Vagina (tissue), 2 donors: ENCODE data around the gene ZDHHC12. TPM values are rescaled to one million over a fixed set of nuclear protein-coding genes. Genes with fewer than 3 reads are reported as not detected.

ENCODE experiments used
- DNase-seq, 2 donors: peaks; one replicate each; pipeline ENCODE4 v3.0.0-alpha.2; 2017; ENCODE audit errors: extremely low spot score in 2 of 2
- H3K27ac ChIP-seq: fragments of 200-600 bp; sonication (generic); one replicate; pipeline ENCODE4 v1.5.1; 2019
- H3K27me3 ChIP-seq: fragments of 200-600 bp; sonication (generic); one replicate; pipeline ENCODE4 v1.5.1; 2019
- H3K36me3 ChIP-seq, 2 donors: fragments of 200-600 bp; sonication (generic); one replicate each; pipeline ENCODE4 v1.5.1; 2017 to 2019
- H3K4me1 ChIP-seq: fragments of 200-600 bp; sonication (generic); one replicate; pipeline ENCODE4 v1.5.1; 2019
- H3K4me3 ChIP-seq, 2 donors: fragments of 200-600 bp; sonication (generic); 1 replicate in 1 of 2; 2 replicates in 1 of 2; pipeline ENCODE4 v1.5.1; 2016 to 2019
- H3K9me3 ChIP-seq: fragments of 200-600 bp; sonication (generic); one replicate; pipeline ENCODE4 v1.5.1; 2019
- CTCF ChIP-seq, 3 experiments: fragments of 450-650 bp in 2 of 3; fragments of 200-600 bp in 1 of 3; sonication (generic) in 1 of 3; IDR thresholded peaks; one replicate each; pipeline ENCODE4 v1.5.1; 2017 to 2019; ENCODE audit warnings: antibody characterized with exemption in 3 of 3, mild to moderate bottlenecking in 2 of 3, moderate library complexity in 2 of 3
- POLR2A ChIP-seq, 2 donors: fragments of 450-650 bp; IDR thresholded peaks; one replicate each; pipeline ENCODE4 v1.6.1; 2017; ENCODE audit warnings: antibody characterized with exemption in 2 of 2, mild to moderate bottlenecking in 2 of 2, moderate library complexity in 2 of 2
- POLR2AphosphoS5 ChIP-seq, 2 donors: sonication (generic); formaldehyde crosslinking; IDR thresholded peaks; one replicate each; pipeline ENCODE4 v1.9.0; 2017; ENCODE audit warnings: antibody characterized with exemption in 2 of 2, mild to moderate bottlenecking in 2 of 2, low read depth in 1 of 2; ENCODE audit not compliant: insufficient read depth in 1 of 2
- intact Hi-C: fragments of 100-400 bp; cut with DNase I; formaldehyde crosslinking; loops from one replicate; pipeline ENCODE4 v1.15.1; 2023
- total RNA-seq: library from RNA; depleted of rRNA; stranded (reverse); fragments of >200 nt; gene quantifications from one replicate; pipeline ENCODE4 v1.2.3, GENCODE V29; 2016

The ZDHHC12 gene
- total RNA-seq, 1 donor from 2014 or later = 19.4 TPM

- Histone ChIP-seq H3K9me3 (no peaks in the 10 kb centered on the region), H3K36me3 (no peaks in the 10 kb centered on the region), H3K27ac (no peak overlapping the region), H3K4me3 (no peak overlapping the region), H3K4me1 (peaks cover 16% of the 10 kb centered on the region), H3K27me3 (no peaks in the 10 kb centered on the region)
- intact Hi-C loops = no loop called here
- no peak for DNase-seq
- TF ChIP-seq CTCF (IDR thresholded peaks at IDR 0.05) (no peak), POLR2AphosphoS5 (IDR thresholded peaks at IDR 0.05; ENCODE audit: insufficient read depth in 1 of 2, low read depth in 1 of 2) (no peak), POLR2A (IDR thresholded peaks at IDR 0.05) (no peak)
These were observed 17.9 kb downstream of the ZDHHC12 start for GRCh38 chr9:128706045-128706444.

- intact Hi-C loops = no loop called here
These were observed 18.6 kb downstream of the ZDHHC12 start for GRCh38 chr9:128705051-128705965.

DNA sequence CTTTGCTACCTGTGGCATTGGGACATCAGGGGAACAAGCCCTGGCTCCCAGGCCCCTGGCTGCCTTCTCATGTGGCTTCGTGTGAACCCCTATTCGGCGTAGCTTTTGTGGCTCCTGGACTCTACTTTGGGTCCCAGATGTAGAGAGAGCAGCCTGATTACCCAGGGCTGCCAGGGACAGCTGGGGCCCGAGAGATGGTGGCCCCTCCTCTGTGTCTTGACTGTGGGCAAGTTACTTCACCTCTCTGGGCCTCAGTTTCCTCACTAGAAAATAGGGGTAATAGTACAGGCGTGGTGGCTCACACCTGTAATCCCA lies 19.6 kb downstream of the ZDHHC12 start:
- H3K27me3 ChIP-seq = no peaks in the 10 kb centered on the region
- intact Hi-C loops = no loop called here
- no peak for DNase-seq
- H3K27ac ChIP-seq = peak overlapping the region; percentile 71
- no peaks in the 10 kb centered on the region for H3K36me3 ChIP-seq
- no peaks in the 10 kb centered on the region for H3K9me3 ChIP-seq
- TF ChIP-seq POLR2A (IDR thresholded peaks at IDR 0.05) (no peak), POLR2AphosphoS5 (IDR thresholded peaks at IDR 0.05; ENCODE audit: insufficient read depth in 1 of 2, low read depth in 1 of 2) (no peak), CTCF (IDR thresholded peaks at IDR 0.05) (no peak)
- no peak overlapping the region for H3K4me3 ChIP-seq
- H3K4me1 ChIP-seq = peaks cover 16% of the 10 kb centered on the region

More at GRCh38 chr9:128705051-128705965, 18.6 kb downstream of the ZDHHC12 start:
- H3K27ac ChIP-seq = no peak overlapping the region
- no peaks in the 10 kb centered on the region for H3K27me3 ChIP-seq
- no peaks in the 10 kb centered on the region for H3K9me3 ChIP-seq
- H3K36me3 ChIP-seq = no peaks in the 10 kb centered on the region
- no peak overlapping the region for H3K4me3 ChIP-seq
- H3K4me1 ChIP-seq = peaks cover 16% of the 10 kb centered on the region
- peak in 1 of 2 donors; percentile 77 for DNase-seq
- TF ChIP-seq POLR2AphosphoS5 (IDR thresholded peaks at IDR 0.05; ENCODE audit: insufficient read depth in 1 of 2, low read depth in 1 of 2) (no peak), CTCF (IDR thresholded peaks at IDR 0.05) (no peak)

DNA sequence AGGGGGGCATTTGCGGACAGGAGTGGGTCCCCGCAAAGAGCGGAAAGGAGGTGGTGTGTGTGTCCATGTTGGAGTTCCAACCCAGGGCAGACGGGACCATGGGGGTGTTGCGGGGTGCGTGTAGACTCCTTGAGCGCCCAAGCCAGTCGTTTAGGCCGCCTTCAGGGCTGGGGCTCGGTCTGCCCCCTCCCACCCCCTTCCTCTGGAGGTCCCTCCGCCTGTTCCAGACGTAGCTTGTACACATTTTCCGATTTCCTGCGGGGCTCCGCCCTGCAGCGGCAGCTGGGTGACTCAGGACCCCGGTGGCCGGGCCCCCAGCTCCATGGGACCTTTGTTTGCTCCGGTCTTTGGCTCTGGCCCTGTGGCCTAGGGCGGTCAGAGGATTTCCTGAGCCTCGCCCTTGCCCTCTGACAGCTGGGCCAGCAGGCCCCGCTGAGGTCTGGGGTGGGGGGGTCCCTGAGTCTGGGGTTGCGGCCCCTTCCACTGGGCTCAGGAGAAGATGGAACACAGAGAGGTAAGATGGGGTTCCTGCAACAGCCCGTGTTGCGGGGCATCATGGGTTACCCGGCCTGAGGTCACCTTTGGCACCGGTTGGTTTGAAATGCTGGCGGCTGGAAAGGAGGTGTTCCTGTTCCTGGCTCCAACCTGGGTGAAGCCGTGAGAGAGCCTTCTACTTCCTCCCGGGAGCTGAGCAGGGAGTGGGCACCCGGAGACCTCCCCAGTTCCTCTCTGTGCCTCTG lies 20.1 kb downstream of the ZDHHC12 start:
- peaks cover 16% of the 10 kb centered on the region for H3K4me1 ChIP-seq
- H3K27me3 ChIP-seq = no peaks in the 10 kb centered on the region
- no peak for DNase-seq
- TF ChIP-seq CTCF (IDR thresholded peaks at IDR 0.05) (no peak), POLR2AphosphoS5 (IDR thresholded peaks at IDR 0.05; ENCODE audit: insufficient read depth in 1 of 2, low read depth in 1 of 2) (peak in 1 of 2 donors; percentile 55)
- no peaks in the 10 kb centered on the region for H3K9me3 ChIP-seq
- no peaks in the 10 kb centered on the region for H3K36me3 ChIP-seq
- intact Hi-C loops = no loop called here
- peak overlapping the region; percentile 71 for H3K27ac ChIP-seq
- H3K4me3 ChIP-seq = peak overlapping the region; percentile 68 to 94
